DMS79 (cell line): ENCODE measurements around the gene CASD1.

Source experiments
- DNase-seq: peaks from one replicate; lab custom pipeline; 2025; lab: John Stamatoyannopoulos, UW

Gene CASD1

DNA sequence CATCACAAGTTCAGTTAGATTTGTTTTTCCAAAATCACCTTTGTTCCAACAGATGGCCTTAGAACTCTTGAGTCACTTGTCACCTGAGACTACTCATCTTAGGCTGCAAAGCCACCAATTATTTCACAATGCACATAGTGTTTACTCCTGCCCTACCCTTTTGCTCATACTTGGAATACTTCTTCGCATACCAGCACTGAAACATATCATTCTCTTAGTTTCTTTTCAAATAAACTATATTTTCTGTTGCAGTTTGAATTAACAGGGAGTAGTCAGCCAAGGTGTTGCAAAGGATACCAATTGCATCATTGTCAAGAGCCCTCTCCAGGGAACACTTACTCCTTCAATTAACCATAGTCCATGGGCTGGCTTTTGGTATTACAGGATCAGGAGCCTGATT lies 71.0 kb downstream of the CASD1 start:
- DNase-seq = no peak

DNA sequence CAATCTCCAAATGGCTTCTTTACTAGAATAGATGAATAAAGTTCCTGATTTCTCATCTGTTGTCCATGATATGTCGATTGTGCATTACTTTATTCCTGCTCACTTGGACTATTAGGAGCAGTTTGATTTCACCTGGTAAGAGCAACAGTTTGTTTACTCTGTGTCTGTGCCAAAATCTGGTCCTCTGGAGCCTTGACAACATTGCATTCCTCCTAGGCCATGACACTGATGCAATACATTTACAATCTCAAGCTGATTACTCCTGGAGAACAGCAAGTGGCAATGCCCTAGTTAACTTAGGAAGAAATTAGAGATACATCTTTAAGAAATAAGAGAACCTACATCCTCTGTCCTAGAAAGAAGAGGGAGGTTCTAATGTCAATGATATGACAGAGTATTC lies 74.5 kb downstream of the CASD1 start:
- no peak for DNase-seq

DNA sequence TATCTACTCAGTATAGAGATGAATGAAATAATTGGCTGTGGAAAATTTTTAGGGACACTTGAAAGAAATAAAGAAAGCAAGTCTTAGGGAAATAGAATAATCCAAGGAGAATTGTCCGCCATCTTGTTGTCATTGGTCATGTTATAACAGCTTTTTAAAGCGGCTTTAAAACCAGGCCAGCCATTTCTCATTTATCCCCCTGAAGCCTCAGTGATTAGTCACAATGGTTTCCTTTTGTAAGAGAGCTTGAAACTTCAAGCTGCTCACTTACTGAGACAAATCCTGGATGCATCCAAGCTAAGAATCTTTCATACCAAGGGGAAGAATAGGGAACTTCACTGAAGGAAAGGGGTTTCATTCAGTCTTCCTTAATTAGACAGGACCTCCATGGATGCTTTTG lies 78.5 kb downstream of the CASD1 start:
- no peak for DNase-seq

DNA sequence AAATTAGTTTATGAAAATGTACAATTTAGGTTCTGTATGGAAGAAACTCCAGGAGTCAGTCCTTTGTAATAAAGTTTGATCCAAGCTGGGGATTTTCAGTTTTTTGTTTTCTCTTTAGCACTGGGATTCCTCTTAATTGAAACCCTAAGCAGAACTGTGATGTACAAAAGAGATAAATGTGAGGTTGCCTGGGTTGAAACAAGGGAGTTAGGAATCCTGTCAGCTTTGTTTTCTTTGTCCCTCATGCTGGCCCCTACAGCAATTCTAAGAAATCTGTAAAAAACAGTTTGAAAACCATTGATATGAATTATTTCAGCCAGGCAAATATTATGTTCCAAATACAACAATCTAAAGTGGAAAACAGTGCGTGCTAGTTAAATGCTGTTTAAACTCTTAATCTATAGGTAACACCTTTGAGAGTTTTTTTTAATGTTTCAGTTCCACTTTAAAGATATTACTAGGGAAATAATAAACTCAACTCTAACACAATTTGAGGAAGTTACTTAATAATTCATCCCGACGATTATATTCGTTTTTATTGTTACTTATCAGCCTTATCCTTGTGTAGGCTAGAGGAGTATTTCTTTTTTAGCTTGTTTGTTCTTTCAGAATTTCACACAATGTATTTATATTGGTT lies 81.0 kb downstream of the CASD1 start:
- DNase-seq = no peak

DNA sequence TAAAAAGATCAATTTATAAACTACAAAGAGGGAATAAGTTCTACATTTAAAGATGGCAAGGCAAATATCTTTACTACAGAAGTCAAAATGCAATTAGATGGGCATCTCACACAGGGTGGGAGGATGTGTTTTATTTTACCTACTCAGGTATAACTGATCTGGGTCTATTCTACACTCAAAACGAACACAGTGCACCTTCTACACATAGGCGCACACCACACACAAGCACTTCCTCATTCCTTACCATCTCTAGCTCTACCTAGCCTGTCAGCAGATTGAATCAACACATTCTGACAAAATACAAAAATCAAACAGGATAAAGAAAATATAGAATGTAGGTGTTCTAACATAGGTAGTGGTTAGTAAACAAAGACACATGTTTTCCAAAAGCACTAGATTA lies 81.6 kb downstream of the CASD1 start:
- no peak for DNase-seq

DNA sequence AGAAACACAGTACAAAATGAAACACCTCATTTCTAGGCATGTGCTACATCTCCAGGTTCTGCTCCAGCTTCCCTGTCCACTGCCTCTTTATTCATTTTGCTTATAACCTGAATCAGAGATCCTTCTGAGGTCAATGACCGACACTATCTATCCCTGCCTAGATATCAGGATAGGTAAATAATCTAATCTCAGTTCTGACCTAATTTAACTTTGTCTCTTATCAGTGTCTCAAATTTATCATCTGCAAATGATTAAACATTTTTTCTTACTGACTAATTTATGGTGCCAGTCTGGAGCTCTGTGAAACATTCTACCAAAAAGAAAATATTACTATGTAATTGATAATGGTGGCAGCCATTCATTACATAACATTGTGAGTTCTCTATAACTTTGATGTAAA lies 85.3 kb downstream of the CASD1 start:
- no peak for DNase-seq

DNA sequence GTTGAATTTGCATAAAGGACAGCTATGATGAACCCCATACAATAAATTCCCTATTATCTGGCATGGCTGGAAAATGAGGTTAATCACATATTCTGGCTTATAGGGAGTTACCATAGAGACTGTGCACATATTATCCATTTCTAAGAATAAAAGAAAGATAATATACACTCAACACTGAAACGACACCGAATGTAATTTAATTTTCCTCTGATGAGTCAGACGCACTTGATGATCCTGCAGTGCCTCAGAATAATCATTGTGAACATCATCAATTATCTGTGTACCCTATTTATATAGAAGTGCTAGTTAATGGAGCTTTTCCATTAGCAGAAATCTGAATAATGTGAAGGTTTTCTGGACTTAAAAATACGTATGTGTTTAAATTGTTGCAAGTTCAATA lies 86.1 kb downstream of the CASD1 start:
- no peak for DNase-seq

DNA sequence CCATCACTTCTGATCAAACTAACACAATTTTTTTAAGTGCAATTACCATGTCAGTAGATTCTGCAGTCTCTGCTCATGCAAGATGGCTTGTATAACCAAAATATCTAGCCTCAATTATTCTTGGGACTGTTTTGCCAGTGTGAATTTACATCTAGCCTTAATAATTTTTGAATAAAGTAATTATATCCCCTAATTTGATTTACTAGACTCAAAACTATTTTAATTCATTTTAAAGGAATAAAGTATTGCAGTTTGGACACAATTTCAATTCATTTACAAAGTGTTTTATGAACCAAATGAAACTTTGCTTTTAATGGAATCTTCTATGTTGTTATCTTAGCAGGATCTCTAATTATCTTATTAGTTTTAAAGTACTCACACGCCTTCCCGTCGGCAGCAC lies 90.7 kb downstream of the CASD1 start:
- no peak for DNase-seq

DNA sequence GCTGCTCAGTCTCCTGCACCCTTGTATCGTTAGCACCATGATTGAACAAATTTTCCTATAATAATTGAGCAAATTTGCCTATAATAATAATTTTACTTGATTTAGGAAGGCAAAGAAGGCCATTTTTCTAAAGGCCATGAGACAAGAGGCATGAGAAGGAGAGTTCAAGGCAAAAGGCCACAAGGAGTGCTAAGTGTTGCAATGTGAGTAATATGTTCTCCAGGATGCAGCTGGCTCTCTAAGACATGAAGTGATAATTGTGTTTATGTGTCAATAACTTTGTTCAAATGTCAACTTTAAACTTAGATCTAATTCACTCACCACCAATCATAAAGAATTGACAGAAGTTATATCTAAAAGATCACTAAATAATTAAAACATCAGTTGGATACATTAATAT lies 92.6 kb downstream of the CASD1 start:
- DNase-seq = no peak

DNA sequence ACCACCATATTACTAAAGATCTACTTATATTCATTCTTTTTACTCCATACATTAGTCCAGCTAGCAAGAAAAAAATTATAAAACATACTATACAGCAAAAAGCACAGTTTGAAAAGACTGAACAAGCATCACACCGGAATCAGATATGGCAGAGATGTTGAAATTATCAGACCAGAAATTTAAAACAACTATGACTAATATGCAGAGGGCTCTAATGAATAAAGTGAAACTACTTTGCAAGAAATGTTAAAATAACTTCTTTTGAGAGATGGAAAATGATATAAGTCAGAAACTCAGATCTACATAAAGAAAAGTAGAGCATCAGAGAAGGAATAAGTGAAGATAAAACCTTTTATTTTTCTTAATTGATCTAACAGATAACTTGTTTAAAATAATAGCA lies 95.4 kb downstream of the CASD1 start:
- DNase-seq = no peak
